ENCODE data around the gene SOX13. TPM values are rescaled to one million over a fixed set of nuclear protein-coding genes. Genes with fewer than 3 reads are reported as not detected.

Gene SOX13
- total and polyA plus RNA-seq, 9 of the 15 experiments (the other 6 are each of a cell fraction or from before 2014, with no cell fraction given): 0.03 to 0.35 (median 0.06) TPM; not detected in 5

GRCh38 chr1:204128964-204129896 is 56.3 kb downstream of the SOX13 start (continued):
- TF ChIP-seq, protein P1, sequence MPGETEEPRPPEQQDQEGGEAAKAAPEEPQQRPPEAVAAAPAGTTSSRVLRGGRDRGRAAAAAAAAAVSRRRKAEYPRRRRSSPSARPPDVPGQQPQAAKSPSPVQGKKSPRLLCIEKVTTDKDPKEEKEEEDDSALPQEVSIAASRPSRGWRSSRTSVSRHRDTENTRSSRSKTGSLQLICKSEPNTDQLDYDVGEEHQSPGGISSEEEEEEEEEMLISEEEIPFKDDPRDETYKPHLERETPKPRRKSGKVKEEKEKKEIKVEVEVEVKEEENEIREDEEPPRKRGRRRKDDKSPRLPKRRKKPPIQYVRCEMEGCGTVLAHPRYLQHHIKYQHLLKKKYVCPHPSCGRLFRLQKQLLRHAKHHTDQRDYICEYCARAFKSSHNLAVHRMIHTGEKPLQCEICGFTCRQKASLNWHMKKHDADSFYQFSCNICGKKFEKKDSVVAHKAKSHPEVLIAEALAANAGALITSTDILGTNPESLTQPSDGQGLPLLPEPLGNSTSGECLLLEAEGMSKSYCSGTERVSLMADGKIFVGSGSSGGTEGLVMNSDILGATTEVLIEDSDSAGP (CRISPR knock-in tag; IDR thresholded peaks at IDR 0.05): no peak
- TF ChIP-seq ZNF398 (CRISPR knock-in tag; IDR thresholded peaks at IDR 0.05): no peak
- TF ChIP-seq ZNF239 (CRISPR knock-in tag; IDR thresholded peaks at IDR 0.05): no peak
- no peak for TF ChIP-seq TARDBP (IDR thresholded peaks at IDR 0.05)
- TF ChIP-seq TAF7 (tag; IDR thresholded peaks at IDR 0.05): no peak
- no peak for TF ChIP-seq RBM15 (IDR thresholded peaks at IDR 0.05; ENCODE audit: insufficient read depth, low read length)
- 0 out of 2 replicates have a peak, but pooled peaks have one; percentile 39 for TF ChIP-seq GABPB1 (CRISPR knock-in tag; IDR thresholded peaks at IDR 0.05)
- TF ChIP-seq E2F3 (CRISPR knock-in tag; IDR thresholded peaks at IDR 0.05): no peak
- TF ChIP-seq SP2 (IDR thresholded peaks at IDR 0.05; ENCODE audit: extremely low read depth, low read depth, low read length, poor library complexity, severe bottlenecking): no peak
- TF ChIP-seq, protein P2, sequence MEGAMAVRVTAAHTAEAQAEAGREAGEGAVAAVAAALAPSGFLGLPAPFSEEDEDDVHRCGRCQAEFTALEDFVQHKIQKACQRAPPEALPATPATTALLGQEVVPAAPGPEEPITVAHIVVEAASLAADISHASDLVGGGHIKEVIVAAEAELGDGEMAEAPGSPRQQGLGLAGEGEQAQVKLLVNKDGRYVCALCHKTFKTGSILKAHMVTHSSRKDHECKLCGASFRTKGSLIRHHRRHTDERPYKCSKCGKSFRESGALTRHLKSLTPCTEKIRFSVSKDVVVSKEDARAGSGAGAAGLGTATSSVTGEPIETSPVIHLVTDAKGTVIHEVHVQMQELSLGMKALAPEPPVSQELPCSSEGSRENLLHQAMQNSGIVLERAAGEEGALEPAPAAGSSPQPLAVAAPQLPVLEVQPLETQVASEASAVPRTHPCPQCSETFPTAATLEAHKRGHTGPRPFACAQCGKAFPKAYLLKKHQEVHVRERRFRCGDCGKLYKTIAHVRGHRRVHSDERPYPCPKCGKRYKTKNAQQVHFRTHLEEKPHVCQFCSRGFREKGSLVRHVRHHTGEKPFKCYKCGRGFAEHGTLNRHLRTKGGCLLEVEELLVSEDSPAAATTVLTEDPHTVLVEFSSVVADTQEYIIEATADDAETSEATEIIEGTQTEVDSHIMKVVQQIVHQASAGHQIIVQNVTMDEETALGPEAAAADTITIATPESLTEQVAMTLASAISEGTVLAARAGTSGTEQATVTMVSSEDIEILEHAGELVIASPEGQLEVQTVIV (CRISPR knock-in tag; IDR thresholded peaks at IDR 0.05; ENCODE audit: borderline replicate concordance): no peak
- no peak for TF ChIP-seq HDAC2 (IDR thresholded peaks at IDR 0.05)
- TF ChIP-seq NCOA1 (IDR thresholded peaks at IDR 0.05; ENCODE audit: low read depth): no peak
- TF ChIP-seq TAF1 (IDR thresholded peaks at IDR 0.05; ENCODE audit: control insufficient read depth, extremely low read depth, insufficient read depth, low read length, severe bottlenecking): no peak
- TF ChIP-seq, protein P3, sequence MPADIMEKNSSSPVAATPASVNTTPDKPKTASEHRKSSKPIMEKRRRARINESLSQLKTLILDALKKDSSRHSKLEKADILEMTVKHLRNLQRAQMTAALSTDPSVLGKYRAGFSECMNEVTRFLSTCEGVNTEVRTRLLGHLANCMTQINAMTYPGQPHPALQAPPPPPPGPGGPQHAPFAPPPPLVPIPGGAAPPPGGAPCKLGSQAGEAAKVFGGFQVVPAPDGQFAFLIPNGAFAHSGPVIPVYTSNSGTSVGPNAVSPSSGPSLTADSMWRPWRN (IDR thresholded peaks at IDR 0.05; ENCODE audit: low read depth): no peak
- no peak for TF ChIP-seq HNRNPLL (IDR thresholded peaks at IDR 0.05; ENCODE audit: low read depth, low read length, poor library complexity, severe bottlenecking)
- no peak for TF ChIP-seq ZNF23 (CRISPR knock-in tag; IDR thresholded peaks at IDR 0.05)
